ENCODE data around the gene ZDHHC8.
"Not testable (repeated sequence)": the region's sequence is repeated elsewhere in the genome, so short reads cannot be mapped to it uniquely, and the experiment has no call there.

ZDHHC8 gene

GRCh38 chr22:20145206-20145831 is 13.7 kb downstream of the ZDHHC8 start:
- DNase-seq: no peak

DNA sequence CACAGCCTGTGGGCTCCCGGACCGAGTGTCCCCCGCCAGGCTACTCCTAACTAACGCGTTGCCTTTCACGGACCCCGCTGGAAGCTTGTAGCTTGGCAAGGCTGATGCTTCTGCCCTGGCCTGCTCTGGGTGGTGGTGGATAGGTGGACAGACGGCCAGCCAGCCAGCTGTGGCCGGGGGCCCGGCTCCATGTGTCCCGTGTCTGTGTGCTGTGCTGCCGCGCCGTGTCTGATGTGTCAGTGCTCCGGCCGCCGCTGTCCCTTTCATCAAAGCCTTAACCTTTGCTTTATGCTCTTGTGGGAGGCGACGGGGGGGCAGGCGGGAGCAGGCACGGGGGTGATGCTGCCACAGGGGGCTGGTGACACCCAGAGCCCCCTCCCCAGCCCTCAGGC is 14.2 kb downstream of the ZDHHC8 start:
- no peak for DNase-seq

- no peak for DNase-seq
Observed at GRCh38 chr22:20146777-20147176, 15.2 kb downstream of the ZDHHC8 start.

DNA sequence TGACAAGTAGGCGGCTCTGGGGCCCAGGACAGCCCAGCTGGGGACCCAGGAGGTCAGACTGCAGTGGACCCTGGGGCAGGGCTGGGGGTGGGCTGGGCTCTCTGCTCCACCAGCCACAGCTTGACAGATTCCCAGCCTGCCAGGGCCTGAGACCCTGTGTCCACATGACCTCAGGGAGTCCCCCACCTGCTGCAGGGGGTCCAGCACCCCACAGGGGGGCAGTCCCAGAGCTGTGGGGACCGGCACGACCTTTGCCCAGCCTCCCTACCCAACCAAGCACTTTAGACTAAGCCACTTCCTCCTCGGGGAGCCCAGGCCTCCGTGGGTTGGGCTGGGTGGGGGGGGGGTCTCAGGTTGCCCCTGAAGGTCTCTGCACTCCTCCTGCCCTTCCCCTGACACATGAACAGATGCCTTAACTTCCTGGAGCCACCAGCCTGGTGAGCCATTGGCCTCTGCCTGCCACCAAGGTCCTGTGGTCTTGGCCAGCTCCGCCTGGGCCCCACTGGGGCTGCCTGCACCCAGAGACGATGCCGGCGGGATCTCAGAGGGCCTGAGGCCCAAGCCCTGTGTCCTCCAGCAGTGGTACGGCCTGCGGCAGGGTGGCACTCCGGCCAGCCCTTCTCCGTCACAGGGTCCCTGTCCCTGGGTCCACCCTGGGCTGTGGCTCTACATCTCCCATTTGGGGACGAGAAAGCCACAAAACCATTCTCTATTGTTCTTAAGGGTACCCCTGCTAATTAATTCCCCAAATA is 15.8 kb downstream of the ZDHHC8 start:
- no peak for DNase-seq

DNA sequence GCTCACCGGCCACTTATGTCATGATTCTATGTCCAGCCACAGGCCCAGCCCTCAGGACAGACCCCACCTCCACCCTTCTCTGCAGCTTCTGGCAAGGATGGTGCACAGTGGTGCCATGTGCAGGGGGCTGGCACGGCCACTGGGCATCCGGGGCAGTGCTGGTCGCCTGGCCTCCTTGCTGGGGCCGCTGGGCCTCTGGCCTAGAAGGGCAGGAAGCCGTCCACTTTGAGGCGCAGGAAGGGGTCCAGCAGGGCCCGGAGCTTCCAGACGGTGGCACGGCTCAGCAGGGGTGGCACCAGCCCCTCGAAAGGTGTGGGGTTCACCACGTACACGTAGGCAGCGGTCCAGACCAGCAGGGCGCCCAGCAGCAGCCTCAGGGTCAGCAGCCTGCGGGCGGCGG is 16.8 kb downstream of the ZDHHC8 start:
- DNase-seq: no peak

DNA sequence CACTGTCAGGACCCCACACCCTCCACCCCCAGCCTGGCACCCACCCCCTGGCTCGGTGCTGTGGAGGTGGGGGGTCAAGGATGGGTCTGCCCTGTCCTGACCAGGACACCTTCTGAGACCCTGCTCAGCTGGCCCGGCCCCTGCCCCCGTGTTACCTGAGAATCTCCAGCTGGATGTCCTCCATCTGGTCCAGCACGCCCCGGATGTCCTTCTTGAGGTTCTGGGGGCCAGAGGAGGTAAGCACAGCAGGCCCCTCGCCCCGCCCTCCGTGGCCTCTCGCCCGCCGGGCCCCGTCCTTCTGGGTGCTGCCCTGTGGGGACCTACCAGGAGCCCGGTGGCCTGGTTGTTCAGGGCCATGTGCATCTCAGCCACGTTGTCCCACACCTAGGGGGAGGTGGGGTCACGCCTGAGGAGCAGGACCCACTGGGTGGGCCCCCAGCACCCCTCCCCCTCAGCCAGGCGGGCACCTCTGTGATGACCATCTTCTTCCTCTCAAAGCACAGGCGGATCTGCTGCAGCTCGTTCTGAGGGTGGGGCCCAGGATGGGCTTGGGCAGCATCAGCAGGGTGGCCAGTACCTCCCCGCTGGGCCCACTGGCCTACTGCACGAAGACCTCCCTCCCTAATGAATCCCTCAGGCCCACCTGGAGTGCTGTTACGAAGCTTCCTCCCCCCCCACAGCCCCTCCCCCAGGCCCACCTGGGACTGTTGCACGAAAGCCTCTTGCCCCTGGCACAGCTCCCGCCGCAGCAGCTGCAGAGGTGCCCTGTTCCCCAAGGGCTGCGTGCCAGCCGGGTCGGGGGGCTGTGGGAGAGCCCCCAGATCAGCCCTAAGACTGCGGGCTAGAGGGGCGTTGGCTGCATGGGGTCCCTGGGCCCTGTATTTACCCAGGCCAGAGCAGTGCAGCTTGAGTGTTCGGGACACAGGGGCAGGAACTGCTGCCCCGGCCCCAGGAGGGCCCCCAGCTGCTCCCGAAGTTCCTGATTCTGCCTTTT is 17.9 kb downstream of the ZDHHC8 start:
- DNase-seq: no peak

GRCh38 chr22:20150381-20151275 is 19.0 kb downstream of the ZDHHC8 start, which contains the start of gene CCDC188:
CCDC188 (minus strand) TSS chr22:20151055; CDS start chr22:20150986, 69 bp downstream.
- DNase-seq: no peak

GRCh38 chr22:20151276-20151588 is 19.6 kb downstream of the ZDHHC8 start:
- no peak for DNase-seq

DNA sequence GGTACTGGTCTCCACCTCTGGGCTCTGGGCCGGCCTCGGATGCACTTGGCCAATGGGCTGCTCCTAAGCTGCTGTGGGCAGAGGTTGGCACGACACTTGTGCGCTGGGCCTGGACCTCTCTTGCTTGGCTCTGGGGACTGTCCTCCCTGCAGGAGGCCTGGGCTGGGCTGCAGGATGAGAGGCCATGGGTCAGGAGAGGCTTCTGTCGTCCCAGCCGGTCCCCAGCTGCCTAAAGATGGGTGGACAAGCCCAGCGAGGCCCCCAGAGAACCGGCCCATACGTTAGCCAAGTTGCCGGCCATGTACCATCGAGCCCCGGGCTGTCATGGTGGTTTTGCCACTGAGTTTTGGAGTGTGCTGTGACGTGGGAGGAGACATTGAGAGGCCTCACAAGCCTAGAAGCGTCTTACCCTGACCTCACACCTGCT is 20.9 kb downstream of the ZDHHC8 start:
- no peak for DNase-seq

GRCh38 chr22:20153945-20154344 is 22.3 kb downstream of the ZDHHC8 start:
- no peak for DNase-seq

- DNase-seq: no peak
Observed at GRCh38 chr22:20154602-20155187, 23.1 kb downstream of the ZDHHC8 start.

DNA sequence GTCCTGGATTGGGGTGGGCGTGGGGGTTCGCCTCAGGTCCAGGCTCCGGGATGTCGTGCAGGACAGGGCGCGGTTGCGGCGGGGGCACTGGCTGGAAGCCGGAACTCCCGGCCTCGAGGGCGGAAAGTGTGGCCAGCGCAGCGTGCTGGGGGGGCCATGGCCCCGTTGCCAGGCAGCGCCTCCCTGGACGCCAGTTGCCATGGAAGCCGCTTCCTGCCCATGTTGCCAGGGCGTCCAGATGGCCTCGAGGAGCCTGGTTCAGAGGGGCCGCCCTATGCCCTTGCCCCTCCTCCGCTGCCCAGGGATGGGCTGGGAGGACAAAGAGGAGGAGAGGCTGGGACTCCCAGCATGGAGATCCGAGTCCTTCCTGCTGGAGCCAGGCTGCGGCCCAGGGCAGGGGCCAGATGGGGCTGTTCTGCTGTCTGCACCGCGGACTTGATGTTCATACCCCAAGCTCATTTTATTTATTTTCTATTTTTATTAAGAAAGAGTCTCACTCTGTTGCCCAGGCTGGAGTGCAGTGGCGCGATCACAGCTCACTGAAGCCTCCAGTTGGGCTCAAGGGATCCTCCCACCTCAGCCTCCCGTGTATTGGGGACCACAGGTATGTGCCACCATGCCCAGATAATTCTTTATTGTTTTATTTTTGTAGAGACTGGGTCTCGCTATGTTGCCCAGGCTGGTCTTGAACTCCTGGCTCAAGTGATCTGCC is 23.9 kb downstream of the ZDHHC8 start:
- peak; percentile 0 to 27 for DNase-seq

DNA sequence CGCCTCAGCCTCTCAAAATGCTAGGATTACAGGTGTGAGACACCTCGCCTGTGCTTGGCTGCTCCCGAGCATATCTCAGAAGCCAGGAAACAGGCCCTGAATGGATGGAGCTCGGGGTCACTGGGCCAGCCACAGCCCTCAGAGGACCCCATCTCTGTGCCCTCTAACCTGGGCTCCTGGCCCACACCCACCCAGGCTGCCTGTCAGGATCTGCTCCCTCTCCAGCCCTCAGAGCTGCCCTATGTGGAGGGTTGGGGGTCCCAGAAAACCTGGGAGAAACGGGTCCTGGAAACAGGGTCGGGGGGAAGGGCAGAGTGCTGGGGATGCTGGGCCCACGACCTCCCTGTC is 24.4 kb downstream of the ZDHHC8 start:
- no peak for DNase-seq

DNA sequence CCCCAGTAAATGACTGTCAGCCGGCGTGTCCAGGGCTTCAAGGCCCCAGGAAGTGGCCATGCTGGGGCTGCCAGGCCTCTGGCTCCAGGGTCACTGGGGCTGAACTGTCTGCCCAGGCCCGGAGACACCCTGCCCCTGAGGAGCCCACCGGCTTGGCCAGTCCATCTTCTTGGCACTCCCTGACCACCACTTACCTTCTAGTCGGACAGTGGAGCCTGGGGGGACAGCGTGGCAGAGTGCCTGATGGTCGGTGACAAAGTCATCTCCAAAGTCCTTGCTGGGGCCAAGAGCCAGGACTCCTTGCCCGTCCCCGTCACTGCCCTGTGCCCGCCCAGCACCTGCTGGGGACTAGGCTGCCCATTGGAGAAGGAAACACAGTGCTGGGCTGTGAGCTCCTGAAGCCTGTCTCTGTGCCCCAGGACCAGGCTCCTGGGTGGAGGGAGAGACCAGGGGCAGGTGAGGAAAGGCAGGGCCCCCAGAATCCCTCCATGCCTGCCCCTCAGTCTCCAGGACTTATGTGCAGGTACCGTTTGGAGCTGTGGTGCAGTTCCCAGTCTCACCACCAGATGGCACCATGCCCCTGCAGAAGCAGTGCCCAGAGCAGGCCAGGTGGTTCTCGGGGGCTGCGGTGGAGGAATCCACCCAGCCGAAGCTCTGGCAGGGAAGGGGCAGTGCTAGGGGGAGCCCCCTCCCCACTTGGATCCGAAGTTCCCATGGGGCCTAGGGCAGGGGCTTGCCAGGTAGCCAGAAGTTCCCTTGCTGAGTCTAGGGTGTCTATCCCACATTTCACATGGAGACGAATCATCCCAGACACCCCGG is 25.2 kb downstream of the ZDHHC8 start:
- DNase-seq: peak; percentile 3 to 18

- no peak for DNase-seq
Observed at GRCh38 chr22:20157430-20158183, 26.0 kb downstream of the ZDHHC8 start.

GRCh38 chr22:20158391-20159036 is 26.9 kb downstream of the ZDHHC8 start:
- no peak for DNase-seq

- no peak for DNase-seq
Observed at GRCh38 chr22:20159076-20159475, 27.5 kb downstream of the ZDHHC8 start.

- not testable (repeated sequence) for DNase-seq
Observed at GRCh38 chr22:20159531-20159930, 27.9 kb downstream of the ZDHHC8 start.

DNA sequence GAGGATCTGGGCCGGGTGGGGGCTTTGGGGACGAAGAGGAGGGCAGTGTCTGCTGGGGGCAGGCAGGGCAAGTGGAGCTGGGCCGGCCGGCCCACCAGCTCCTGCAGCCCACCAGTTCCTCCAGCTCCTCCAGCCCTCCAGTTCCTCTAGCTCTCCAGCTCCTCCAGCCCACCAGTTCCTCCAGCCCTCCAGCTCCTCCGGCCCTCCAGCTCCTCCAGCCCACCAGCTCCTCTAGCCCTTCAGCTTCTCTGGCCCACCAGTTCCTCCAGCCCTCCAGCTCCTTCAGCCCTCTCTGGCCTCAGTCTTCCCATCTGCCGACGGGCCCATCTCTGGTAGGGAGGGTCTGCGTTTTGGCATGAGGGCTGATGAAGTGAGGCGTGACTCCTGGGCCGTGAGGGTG is 28.4 kb downstream of the ZDHHC8 start:
- DNase-seq: no peak

Data from NCI-H187 (cell line).